Stimulated activated CD4-positive, alpha-beta T cell treated with anti-CD3 and anti-CD28 coated beads, Interleukin-12 subunit alpha, Interleukin-12 subunit beta, amount 100 ng/mL, for 48 hours (primary cell): ENCODE results near the gene NID1.
"Not testable (repeated sequence)": the region's sequence is repeated elsewhere in the genome, so short reads cannot be mapped to it uniquely, and the experiment has no call there.

Source experiments
- DNase-seq, 3 donors: peaks; one replicate each; pipeline ENCODE4 v3.0.0-alpha.2; 2020; ENCODE audit warnings: low read depth in 2 of 3, low spot score in 1 of 3

The NID1 gene

DNA sequence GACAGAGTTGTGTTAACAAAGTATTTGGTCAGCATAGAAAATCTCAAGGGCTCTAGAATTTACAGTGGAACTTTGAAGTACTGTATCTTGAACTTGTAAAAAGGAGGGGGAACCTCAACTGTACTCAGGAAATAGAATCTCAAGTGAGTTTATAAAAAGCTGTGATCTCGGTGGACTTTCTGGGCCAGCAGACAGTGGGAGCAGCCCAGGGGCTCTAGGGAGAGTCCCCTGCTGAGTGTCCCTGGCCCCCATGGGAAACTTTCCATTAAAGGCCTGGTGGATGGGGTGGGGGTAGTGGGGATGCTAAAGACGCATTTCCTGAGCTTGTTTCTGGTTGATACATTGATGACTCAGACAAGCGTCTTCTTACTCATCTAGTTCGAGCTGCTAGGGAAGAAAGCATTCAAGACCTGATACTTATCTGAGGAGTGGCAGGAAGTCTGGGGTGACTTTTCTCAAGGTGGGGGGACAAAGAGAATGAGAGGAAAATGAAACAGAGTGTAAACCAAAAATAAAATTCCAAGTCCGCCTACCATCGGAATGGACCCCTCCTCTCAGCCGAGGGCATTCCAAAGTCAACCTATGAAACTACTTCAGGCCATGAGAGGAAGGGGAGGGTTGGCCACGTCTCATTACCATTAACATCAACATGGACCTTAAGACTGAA, 65.5 kb downstream of the NID1 start:
- peak; percentile 45 to 63 (median 61) for DNase-seq

GRCh38 chr1:235998812-235999211, 66.1 kb downstream of the NID1 start:
- DNase-seq, result peak; percentile 23 to 43 (median 24)

DNA sequence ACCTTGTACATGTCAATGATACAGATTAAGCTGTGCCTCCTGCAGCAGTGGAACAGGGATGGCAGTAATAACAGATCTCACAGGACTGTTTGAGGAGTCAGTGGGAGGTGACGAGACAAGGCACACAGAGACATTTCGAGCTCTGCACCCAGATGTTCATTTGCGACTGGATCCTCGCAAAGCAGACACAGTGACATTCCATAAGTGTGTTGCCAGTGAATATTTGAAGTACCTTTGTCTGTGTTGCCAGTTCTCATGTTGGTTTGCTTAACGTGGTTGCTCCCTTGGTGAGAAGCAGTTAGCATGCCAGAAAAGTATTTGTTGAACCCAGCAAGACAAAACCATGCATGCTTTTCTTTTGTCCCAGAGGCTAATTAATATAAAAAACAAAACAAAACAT, 67.0 kb downstream of the NID1 start:
- no peak for DNase-seq

GRCh38 chr1:235997049-235997448, 67.8 kb downstream of the NID1 start:
- no peak for DNase-seq

GRCh38 chr1:235996048-235996785, 68.7 kb downstream of the NID1 start:
- DNase-seq, result no peak

GRCh38 chr1:235995511-235995910, 69.4 kb downstream of the NID1 start:
- DNase-seq, result no peak

GRCh38 chr1:235993652-235994051, 71.2 kb downstream of the NID1 start:
- no peak for DNase-seq

DNA sequence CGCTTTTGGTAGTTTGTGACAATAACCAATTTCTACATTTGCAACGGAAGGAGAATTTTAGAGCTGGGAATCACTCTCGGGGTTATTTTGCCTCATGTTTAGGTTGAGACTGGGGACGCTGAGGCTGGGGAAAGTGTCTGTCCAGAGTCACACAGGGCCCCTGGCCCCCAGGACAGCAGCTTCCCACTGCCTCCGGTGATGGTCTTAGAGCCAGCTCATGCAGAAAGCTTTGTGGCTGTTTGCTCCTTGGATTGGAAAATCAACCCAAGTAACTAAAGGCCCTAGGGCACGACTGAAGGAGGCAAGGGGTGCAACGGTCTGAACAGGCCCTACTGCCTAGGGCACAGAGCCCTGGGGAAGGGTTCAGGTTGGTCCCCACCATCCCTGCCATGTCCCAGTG, 72.0 kb downstream of the NID1 start:
- no peak for DNase-seq

DNA sequence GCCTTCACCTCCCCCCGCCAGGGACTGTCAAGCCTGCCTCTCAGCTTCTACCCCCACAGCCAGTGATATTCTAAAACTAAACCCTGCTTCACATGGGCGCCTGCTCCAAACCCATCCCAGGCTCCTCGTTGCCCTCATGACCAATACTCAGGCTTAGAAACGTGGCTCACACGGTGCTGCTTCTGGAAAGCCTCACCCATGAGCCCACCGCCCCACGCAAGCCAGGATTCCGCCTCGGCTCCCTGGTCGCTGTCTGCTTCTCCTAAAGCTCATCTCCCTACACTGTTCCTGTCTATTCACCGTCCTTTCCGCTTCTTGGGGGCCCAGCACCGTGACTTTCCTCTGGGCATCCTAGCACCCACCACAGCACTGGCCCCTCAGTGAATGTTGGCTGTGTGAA, 72.5 kb downstream of the NID1 start:
- no peak for DNase-seq

GRCh38 chr1:235990330-235990795, 74.5 kb downstream of the NID1 start:
- no peak for DNase-seq

GRCh38 chr1:235989105-235989504, 75.8 kb downstream of the NID1 start:
- no peak for DNase-seq

GRCh38 chr1:235986869-235987268, 78.0 kb downstream of the NID1 start:
- DNase-seq, result no peak

GRCh38 chr1:235984041-235984825, 80.7 kb downstream of the NID1 start:
- DNase-seq, result no peak

DNA sequence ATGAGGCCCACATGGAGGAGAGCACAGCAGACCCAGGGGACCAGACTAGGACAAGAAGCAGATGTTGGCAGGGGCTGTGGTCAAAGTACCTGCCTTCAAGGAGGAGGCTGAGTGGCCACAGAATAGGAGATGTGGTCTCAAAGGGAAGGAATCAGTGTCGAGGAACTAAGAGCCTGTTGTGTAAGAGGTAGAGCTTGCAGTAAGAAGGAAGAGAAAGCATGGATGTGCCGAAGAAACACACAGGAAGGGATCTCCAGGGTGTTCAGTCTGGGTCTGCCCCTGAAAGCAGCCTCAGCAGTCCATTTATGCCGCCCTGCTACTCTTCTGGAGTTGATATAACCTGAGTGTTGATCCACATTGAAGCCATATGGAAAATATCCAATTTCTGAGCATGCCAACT, 83.9 kb downstream of the NID1 start:
- DNase-seq, result no peak

GRCh38 chr1:235979716-235980333, 85.1 kb downstream of the NID1 start:
- no peak for DNase-seq

DNA sequence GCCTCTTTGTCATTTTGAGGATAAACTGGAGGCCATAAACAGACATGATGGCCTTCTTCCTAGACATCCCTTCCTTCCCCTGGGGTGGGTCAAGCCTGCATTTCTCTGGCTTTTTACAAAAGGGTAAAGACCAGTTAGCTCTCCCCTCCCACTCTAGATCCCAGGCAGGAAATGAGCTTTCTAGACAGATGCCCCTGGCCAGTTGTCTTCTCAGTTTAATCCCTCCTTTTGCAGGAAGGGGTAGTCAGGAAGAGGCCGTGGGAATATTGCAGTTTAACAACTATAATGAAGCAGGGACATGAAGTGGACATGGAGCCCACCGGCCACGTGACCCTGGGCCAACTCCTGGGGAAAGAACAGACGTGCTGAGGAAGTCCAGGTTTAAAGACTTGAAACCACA, 85.7 kb downstream of the NID1 start:
- no peak for DNase-seq

DNA sequence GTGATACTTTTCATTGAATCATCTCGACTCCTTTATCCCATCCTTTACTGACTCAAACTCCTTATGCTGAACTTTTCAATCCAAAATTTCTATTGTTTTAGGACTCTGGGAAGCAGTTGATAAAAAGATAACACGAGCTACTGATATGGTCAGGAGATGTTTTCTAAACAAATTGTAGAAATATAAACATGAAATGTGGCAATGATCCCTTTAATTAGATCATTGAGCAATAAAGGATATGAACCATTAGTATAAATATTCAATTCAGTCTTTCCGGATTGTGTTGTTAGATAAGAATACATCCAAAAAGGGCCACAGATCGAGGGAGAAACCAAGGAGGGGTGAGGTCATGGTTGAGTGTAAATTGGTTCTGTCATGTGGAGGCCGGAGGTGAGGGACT, 88.4 kb downstream of the NID1 start:
- DNase-seq, result no peak

DNA sequence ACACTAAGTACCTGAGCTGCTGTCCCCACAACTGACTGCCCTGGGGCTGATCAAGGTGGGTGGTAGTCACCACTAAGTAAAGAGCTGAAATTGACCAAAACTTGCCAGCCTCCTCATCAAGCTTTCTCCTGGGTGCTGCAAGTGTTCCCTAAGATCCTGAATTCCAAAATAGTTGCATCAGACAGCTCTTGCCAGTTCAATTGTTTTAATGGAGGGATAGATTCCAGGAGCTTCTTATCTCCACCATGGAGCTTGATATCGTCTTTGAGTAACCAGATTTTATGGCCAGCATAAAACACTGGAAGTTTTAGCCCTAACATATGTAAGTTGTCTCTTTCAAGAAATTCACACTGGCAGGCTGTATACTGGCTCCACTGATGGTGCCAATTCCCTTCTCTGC, 90.3 kb downstream of the NID1 start:
- no peak for DNase-seq

- not testable (repeated sequence) for DNase-seq
These were observed 92.2 kb downstream of the NID1 start for GRCh38 chr1:235972691-235973090.

GRCh38 chr1:235972311-235972689, 92.6 kb downstream of the NID1 start:
- no peak for DNase-seq

DNA sequence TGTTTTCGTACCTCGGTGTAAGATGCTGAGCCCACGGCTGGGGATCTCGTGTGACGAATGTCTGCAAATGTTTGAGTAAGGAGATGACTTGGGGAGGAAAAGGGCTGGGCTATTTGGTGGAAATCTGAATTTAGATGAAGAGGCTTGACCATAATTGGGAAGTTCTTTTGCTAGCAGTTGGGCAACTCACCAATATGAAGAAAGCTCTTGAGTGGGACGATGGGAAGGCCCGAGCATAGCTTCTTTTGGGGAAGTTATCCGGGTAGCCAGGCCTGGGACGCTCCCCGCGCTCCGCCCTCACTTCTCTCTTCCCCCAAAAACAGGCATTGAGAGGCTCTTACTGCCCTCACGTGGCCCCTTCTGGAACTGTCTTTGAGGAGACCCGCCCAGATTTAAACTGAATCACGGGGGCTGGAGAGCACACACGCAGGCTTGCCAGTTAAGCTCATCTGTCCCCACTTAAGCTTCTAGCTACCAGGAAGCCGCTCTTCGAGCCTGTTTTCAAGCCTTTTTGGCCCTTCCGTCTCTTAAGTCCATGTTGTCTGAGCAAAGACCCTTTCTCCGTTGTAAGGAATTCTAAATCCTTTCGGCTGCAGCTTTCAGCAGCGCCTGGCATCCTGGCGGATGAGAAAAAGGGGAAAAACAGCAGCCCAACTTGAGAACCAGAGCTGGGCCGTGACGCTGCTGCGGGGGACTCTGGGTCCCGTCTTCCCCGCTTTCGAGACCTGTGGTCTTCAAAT, 93.1 kb downstream of the NID1 start:
- peak; percentile 78 to 94 (median 79) for DNase-seq
